ENCODE measurements around the gene NRG2. TPM values are rescaled to one million over a fixed set of nuclear protein-coding genes. Genes with fewer than 3 reads are reported as not detected.

The NRG2 gene
- total RNA-seq, 4 donors from 2014 or later: 0.80 TPM; not detected in 3

DNA sequence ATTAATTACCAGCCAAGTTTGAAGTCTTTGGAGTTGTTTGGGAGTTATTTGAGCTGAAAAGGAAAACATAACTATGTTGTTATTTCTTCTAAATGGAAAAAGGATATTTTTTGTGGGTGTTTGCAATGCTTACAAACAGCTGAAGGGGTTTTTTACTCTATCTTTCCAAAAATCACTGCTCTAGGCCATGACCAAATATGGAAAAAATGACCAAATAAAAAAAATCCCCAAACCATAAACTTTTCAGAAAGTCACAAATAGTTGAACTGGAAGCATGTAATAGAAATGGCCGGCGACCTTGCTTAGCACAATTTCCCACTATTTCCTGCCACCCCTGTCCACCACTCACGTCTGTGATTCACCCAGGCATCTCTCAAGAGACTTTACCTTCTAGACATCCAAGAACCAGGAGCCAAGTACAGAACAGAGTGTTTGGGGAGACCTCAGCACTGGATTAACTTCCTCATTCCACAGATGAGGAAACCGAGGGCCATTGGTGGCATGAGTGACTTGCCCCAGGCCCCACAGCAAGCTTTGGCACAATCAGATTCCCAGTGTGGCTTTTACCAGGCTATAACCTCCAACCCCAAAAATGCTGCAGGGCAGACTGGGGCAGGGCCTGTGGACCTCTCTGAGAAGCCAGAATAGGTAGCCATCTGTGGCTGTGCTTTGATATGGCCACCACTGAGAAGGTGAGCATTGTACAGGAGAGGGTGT is 84.5 kb downstream of the NRG2 start:
- DNase-seq: peak in 1 of 3 donors; percentile 22
- Histone ChIP-seq H3K36me3 (no peaks in the 10 kb centered on the region), H3K4me1 (no peaks in the 10 kb centered on the region), H3K9me3 (no peaks in the 10 kb centered on the region), H3K4me3 (no peak overlapping the region), H3K27ac (no peak overlapping the region), H3K27me3 (no peaks in the 10 kb centered on the region)
- no peak for TF ChIP-seq POLR2A (IDR thresholded peaks at IDR 0.05)
- TF ChIP-seq, protein P1, sequence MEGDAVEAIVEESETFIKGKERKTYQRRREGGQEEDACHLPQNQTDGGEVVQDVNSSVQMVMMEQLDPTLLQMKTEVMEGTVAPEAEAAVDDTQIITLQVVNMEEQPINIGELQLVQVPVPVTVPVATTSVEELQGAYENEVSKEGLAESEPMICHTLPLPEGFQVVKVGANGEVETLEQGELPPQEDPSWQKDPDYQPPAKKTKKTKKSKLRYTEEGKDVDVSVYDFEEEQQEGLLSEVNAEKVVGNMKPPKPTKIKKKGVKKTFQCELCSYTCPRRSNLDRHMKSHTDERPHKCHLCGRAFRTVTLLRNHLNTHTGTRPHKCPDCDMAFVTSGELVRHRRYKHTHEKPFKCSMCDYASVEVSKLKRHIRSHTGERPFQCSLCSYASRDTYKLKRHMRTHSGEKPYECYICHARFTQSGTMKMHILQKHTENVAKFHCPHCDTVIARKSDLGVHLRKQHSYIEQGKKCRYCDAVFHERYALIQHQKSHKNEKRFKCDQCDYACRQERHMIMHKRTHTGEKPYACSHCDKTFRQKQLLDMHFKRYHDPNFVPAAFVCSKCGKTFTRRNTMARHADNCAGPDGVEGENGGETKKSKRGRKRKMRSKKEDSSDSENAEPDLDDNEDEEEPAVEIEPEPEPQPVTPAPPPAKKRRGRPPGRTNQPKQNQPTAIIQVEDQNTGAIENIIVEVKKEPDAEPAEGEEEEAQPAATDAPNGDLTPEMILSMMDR (IDR thresholded peaks at IDR 0.05): no peak

DNA sequence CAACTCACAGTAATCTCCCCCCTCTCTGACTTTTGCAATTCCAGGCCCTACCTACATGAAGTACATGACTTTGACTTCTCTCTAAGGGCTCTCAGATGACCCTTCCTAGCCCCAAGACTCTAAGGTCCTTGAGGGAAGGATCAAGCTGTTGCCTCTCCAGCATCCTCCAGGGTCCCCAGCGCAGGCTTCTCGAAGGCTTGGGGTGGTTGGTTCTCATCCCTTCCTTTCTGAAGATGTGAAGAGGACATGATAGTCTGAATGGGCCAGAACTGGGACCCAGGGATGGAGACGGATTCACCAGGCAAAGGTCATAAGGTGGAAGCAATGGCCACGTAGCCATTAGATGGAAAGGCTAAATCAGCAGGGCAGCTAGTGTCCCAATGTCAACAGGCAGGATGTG is 86.8 kb downstream of the NRG2 start:
- Histone ChIP-seq H3K27me3 (no peaks in the 10 kb centered on the region), H3K27ac (no peak overlapping the region), H3K36me3 (no peaks in the 10 kb centered on the region), H3K4me1 (no peaks in the 10 kb centered on the region), H3K4me3 (no peak overlapping the region), H3K9me3 (no peaks in the 10 kb centered on the region)
- TF ChIP-seq, protein P1 (IDR thresholded peaks at IDR 0.05): no peak
- TF ChIP-seq POLR2A (IDR thresholded peaks at IDR 0.05): no peak
- no peak for DNase-seq

- no peaks in the 10 kb centered on the region for H3K4me1 ChIP-seq
- no peaks in the 10 kb centered on the region for H3K36me3 ChIP-seq
- TF ChIP-seq POLR2A (IDR thresholded peaks at IDR 0.05): no peak
- TF ChIP-seq, protein P1 (IDR thresholded peaks at IDR 0.05): no peak
- no peak for DNase-seq
- no peaks in the 10 kb centered on the region for H3K9me3 ChIP-seq
- no peak overlapping the region for H3K4me3 ChIP-seq
- H3K27me3 ChIP-seq: no peaks in the 10 kb centered on the region
- no peak overlapping the region for H3K27ac ChIP-seq
Measured at GRCh38 chr5:139955616-139956273, 87.4 kb downstream of the NRG2 start.

- Histone ChIP-seq H3K27me3 (no peaks in the 10 kb centered on the region), H3K4me1 (no peaks in the 10 kb centered on the region), H3K4me3 (no peak overlapping the region), H3K36me3 (no peaks in the 10 kb centered on the region), H3K27ac (no peak overlapping the region), H3K9me3 (no peaks in the 10 kb centered on the region)
- no peak for DNase-seq
- no peak for TF ChIP-seq POLR2A (IDR thresholded peaks at IDR 0.05)
- TF ChIP-seq, protein P1 (IDR thresholded peaks at IDR 0.05): no peak
Measured at GRCh38 chr5:139955053-139955605, 88.0 kb downstream of the NRG2 start.

GRCh38 chr5:139954462-139954861 is 88.6 kb downstream of the NRG2 start:
- Histone ChIP-seq H3K4me1 (no peaks in the 10 kb centered on the region), H3K9me3 (no peaks in the 10 kb centered on the region), H3K4me3 (no peak overlapping the region), H3K27me3 (no peaks in the 10 kb centered on the region), H3K36me3 (no peaks in the 10 kb centered on the region), H3K27ac (no peak overlapping the region)
- TF ChIP-seq, protein P1 (IDR thresholded peaks at IDR 0.05): no peak
- no peak for TF ChIP-seq POLR2A (IDR thresholded peaks at IDR 0.05)
- DNase-seq: no peak
